Measurements from ENCODE around the gene TM9SF4.

DNA sequence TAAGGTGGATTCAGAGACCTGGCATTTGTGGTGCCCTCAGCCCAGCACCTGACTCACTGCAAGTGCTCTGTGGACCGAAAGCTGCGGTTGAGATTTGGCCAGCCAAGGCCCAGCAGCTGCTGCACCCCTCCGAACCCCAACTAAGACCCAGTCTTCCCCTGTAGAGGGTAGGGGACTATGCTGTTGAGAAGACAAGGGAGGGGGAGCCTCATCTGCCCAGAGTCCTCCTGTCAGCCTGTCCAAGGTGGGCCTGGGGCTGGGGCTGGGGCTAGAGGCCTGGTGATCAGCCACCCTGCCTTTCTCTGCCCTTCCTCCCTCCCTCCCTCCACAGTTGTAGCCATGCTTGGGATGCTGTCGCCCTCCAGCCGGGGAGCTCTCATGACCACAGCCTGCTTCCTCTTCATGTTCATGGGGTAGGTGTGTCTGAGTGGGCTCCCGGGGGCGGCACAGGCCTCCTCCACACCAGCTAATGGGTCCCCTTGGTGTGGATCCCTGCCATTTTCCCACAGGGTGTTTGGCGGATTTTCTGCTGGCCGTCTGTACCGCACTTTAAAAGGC is 40.9 kb downstream of the TM9SF4 start:
- TF ChIP-seq, protein P1, sequence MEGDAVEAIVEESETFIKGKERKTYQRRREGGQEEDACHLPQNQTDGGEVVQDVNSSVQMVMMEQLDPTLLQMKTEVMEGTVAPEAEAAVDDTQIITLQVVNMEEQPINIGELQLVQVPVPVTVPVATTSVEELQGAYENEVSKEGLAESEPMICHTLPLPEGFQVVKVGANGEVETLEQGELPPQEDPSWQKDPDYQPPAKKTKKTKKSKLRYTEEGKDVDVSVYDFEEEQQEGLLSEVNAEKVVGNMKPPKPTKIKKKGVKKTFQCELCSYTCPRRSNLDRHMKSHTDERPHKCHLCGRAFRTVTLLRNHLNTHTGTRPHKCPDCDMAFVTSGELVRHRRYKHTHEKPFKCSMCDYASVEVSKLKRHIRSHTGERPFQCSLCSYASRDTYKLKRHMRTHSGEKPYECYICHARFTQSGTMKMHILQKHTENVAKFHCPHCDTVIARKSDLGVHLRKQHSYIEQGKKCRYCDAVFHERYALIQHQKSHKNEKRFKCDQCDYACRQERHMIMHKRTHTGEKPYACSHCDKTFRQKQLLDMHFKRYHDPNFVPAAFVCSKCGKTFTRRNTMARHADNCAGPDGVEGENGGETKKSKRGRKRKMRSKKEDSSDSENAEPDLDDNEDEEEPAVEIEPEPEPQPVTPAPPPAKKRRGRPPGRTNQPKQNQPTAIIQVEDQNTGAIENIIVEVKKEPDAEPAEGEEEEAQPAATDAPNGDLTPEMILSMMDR (IDR thresholded peaks at IDR 0.05 in 4 of 5, conservative IDR thresholded peaks at IDR 0.05 in 1 of 5), result no peak
- no peak for TF ChIP-seq POLR2A (IDR thresholded peaks at IDR 0.05)
